ENCODE data around the gene VPS50.
"Not testable (repeated sequence)": the region's sequence is repeated elsewhere in the genome, so short reads cannot be mapped to it uniquely, and the experiment has no call there.

The VPS50 gene

GRCh38 chr7:93238748-93239147 is 6.6 kb downstream of the VPS50 start:
- DNase-seq: no peak

GRCh38 chr7:93239824-93240223 is 7.7 kb downstream of the VPS50 start:
- no peak for DNase-seq

DNA sequence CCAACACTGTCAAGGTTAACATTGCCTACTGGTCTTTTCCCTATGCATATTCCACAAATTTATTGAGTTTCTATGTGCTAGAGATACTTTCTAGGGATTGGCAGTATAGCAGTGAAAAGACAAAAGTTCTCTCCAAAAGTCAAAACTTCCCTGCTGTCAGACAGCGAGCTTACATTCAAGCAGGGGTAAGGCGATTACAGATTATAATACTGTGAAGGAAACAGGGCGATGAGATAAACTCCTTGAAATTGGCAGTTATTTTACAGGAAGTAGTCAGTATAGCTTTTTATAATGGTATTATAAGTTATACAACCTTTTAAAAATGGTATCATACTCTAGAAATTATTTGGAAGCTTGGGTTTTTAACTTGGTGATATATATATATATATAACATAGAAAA is 9.9 kb downstream of the VPS50 start:
- no peak for DNase-seq

DNA sequence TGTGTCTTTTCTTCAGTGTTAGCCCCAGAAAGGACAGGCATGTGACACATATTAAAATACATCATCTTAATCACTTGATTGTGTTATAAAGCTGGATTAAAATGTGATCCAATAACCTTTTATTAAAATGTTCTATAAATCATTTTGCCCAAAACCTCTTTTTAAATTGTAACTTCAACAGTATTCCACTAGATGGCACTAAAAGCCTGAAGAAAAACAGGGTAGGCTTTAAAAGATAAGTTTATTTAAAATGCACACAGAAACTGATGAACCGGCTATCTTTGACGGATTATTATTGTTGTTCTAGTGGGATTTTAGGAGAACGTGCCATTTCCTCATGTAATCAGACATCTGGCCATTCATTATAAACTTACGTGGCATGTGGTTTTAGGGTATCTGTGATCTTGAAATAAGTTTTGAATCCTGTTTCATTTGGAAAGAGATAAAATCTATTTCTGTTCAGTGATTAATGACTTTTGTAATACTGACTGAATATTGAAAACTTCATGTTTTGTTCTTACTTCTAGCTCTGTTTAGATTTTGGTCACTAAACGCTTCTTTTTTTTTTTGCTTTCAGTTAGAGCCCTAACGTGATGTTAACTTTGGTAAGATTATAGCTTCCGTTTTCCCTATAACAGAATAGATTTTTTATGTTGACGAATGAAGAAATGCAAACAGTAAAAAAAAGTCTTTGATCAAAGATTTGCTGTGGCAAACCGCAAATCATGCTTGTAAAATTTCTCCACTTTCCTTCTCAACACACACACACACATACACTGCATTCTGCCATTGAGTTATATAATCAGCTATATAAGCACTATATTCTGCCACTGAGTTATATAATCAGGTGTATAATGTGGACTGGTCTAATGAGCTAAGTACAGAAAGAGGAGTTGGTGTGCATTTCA is 13.6 kb downstream of the VPS50 start:
- DNase-seq: peak in 1 of 2 donors; percentile 45

- DNase-seq: no peak
Observed at GRCh38 chr7:93249491-93250148, 17.5 kb downstream of the VPS50 start.

- no peak for DNase-seq
Observed at GRCh38 chr7:93258661-93259060, 26.5 kb downstream of the VPS50 start.

DNA sequence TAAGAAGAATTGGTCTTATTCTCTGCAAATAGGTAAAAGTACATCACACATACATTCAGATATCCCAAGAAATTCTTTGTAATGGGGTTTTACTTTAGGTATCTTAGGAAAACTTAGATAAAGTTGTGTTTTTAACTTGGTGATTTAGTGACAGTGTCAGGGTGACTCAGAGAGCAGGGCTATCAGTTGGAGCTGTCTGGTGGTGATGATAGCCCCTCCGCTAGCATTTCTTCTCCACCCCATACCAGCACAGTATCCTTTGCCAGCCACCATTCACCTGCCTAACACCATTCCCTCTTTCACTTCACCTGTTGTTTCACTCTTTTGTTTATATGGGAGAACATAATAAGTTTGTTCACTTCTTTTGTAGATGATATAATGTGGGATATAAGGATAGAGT is 30.4 kb downstream of the VPS50 start:
- no peak for DNase-seq

GRCh38 chr7:93265220-93265619 is 33.1 kb downstream of the VPS50 start:
- DNase-seq: no peak

DNA sequence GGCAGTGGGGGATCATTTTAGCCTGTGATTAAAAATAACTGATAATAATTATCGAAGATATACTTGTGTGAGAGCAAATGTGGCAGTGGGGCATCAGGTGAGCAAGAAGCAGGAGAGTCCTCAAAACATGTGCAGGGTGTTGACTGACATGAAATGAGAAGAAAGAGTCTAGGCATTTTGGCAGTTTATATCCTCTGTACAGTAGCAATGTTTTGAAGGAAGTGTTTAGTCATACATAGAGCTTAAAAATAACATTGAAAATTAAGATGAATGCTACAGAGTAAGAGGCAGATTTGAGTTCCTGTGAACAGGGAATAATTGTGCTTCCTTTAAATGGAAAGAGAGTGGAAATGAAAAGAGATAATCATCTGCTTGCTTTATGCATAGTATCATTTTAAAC is 47.4 kb downstream of the VPS50 start:
- DNase-seq: no peak

- no peak for DNase-seq
Observed at GRCh38 chr7:93284908-93285307, 52.7 kb downstream of the VPS50 start.

DNA sequence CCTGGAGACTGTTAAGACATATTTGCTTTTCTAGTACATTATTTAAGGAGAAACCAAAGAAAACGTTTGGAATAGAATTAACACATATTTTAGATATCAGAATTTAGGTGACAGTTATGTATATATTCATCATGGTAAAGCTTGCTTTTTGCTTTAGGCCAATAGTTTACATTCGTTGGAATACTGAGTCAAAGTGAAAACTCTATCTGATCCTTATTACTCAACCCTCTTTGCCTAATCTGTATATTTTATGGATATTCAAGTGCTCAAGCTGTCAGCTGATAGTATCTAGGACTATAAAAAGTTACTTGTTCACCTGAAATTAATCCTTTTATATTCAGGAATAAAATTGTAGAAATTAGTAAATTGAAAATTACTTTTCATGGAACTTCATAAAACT is 61.1 kb downstream of the VPS50 start:
- no peak for DNase-seq

DNA sequence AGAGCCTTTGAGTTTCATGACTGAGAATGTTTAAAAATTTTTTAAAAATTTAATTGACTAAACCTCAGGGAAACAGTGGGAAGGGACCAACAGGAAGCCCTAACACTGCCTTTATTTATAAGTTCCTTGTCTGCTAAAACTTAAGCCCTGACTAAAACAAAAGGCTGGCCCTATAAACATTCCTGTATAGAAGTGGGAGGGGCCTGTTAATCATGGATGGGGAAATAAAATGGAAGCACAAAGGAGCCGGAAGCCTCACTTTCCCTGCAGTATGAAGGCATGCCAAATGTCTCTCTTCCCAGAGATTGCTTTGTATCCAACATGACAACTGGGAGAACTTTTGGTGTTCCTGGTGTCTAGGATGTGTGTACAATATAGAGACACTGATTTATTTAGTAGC is 66.0 kb downstream of the VPS50 start:
- no peak for DNase-seq

- no peak for DNase-seq
Observed at GRCh38 chr7:93298671-93299070, 66.5 kb downstream of the VPS50 start.

- DNase-seq: no peak
Observed at GRCh38 chr7:93301736-93302135, 69.6 kb downstream of the VPS50 start.

- DNase-seq: no peak
Observed at GRCh38 chr7:93307131-93307660, 75.0 kb downstream of the VPS50 start.

- DNase-seq: no peak
Observed at GRCh38 chr7:93307943-93308342, 75.8 kb downstream of the VPS50 start.

DNA sequence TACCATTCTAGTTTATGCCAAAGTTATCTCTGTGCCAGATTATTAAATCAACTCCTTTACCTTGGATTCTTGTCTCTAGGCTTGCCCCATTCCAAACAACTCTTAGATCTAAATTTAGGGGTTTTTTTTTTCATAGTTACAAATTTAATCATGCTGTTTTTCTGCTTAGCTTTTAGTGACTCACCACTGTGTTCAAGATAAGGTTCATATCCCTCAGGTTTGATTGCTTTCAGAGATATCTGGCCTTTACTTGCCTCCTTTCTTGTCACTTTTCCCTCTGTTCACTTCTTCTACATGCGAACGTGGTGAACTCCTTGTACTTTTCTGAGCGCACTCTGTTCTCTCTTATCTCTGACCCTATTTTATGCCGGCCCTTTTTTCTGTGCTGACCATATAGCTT is 78.2 kb downstream of the VPS50 start:
- DNase-seq: no peak

GRCh38 chr7:93314449-93314848 is 82.3 kb downstream of the VPS50 start:
- DNase-seq: no peak

DNA sequence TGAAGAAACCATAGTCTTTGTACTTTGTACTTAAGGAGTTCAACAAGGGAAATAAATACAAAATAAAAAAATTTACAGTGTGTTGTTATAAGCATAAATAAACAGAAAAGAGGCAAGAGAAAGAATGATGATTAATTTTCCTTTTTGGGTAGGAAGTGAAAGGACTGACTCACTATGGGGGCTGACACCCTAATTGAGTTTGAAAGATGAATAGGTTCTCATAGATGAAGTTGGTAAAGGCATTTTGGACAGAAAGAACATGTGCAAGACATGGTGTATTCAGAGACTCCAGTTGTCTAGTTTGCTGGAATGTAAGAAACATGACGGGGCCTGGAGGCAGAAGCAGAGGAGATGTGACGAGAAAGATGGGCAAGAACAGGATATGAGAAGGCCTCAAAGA is 83.7 kb downstream of the VPS50 start:
- DNase-seq: no peak

- no peak for DNase-seq
Observed at GRCh38 chr7:93316730-93317129, 84.6 kb downstream of the VPS50 start.

- no peak for DNase-seq
Observed at GRCh38 chr7:93320887-93321286, 88.7 kb downstream of the VPS50 start.

- DNase-seq: not testable (repeated sequence)
Observed at GRCh38 chr7:93326291-93326690, 94.1 kb downstream of the VPS50 start.

DNA sequence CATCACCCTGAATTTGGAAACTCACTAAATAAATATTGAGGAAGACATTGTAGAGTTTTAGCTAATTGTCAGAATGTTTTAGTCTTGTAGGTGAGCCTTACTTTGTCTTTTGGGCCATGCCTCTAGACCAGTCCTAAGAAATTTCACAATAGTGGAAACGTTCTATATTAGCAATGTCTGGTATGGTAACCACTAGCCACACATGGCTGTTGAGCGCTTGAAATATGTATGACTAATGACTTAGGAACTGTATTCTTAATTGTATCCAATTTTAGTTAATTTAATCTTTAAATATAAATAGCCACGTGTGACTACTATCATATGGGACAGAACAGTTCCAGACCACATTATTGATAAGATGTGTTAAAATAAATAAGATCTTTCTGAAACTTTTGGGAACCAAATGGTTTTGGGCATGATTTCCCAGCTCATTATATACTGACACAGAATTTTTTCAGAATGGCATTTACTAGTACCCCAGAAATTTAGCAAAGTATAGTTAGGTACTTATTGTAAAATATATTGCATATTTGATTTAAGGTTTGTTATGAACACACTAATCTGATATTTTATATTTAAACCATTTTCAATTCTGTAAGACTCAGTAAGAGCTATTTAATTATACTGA is 95.0 kb downstream of the VPS50 start:
- no peak for DNase-seq

All from inflammatory macrophage (primary cell).